Kidney epithelial cell (primary cell): ENCODE measurements around the gene FLNC. TPM values are rescaled to one million over a fixed set of nuclear protein-coding genes. Genes with fewer than 3 reads are reported as not detected.

Experiments
- DNase-seq: peaks from one replicate; pipeline ENCODE4 v3.0.0-alpha.2; 2010; ENCODE audit warnings: low read depth
- H3K27me3 ChIP-seq: 2 replicates; pipeline ENCODE4 v1.6.0; 2011; ENCODE audit warnings: low read length; ENCODE audit not compliant: control insufficient read depth, insufficient read depth
- H3K36me3 ChIP-seq: 2 replicates; pipeline ENCODE4 v1.5.1; 2011; ENCODE audit warnings: low read length; ENCODE audit not compliant: control insufficient read depth, insufficient read depth
- H3K4me3 ChIP-seq: 2 replicates; pipeline ENCODE4 v1.5.1; 2011; ENCODE audit warnings: low read depth, mild to moderate bottlenecking, control low read depth, low read length
- CTCF ChIP-seq: IDR thresholded peaks from 2 replicates; pipeline ENCODE4 v1.5.1; 2011; ENCODE audit warnings: mild to moderate bottlenecking, moderate library complexity, low read length, control low read depth, inconsistent platforms; ENCODE audit not compliant: insufficient read depth, poor library complexity, severe bottlenecking
- total RNA-seq: library from RNA; depleted of rRNA; stranded (reverse); fragments of >200 nt; gene quantifications from 2 replicates; pipeline ENCODE4 v1.2.3, GENCODE V29; 2015

FLNC gene
- total RNA-seq, 1 donor from 2014 or later = 243 TPM

GRCh38 chr7:128836729-128837348, 6.6 kb downstream of the FLNC start:
- Histone ChIP-seq H3K27me3 (no peaks in the 10 kb centered on the region), H3K4me3 (no peak overlapping the region), H3K36me3 (peaks cover 9% of the 10 kb centered on the region)
- no peak for TF ChIP-seq CTCF
- no peak for DNase-seq

GRCh38 chr7:128837521-128837921, 7.3 kb downstream of the FLNC start:
- Histone ChIP-seq H3K27me3 (no peaks in the 10 kb centered on the region), H3K36me3 (peaks cover 11% of the 10 kb centered on the region), H3K4me3 (no peak overlapping the region)
- no peak for DNase-seq
- no peak for TF ChIP-seq CTCF

GRCh38 chr7:128838109-128838779, 8.0 kb downstream of the FLNC start:
- DNase-seq = no peak
- Histone ChIP-seq H3K36me3 (peaks cover 11% of the 10 kb centered on the region), H3K4me3 (no peak overlapping the region), H3K27me3 (no peaks in the 10 kb centered on the region)
- TF ChIP-seq CTCF = no peak

GRCh38 chr7:128838981-128839731, 8.9 kb downstream of the FLNC start:
- no peak for DNase-seq
- peaks cover 11% of the 10 kb centered on the region for H3K36me3 ChIP-seq
- H3K4me3 ChIP-seq = no peak overlapping the region
- no peak for TF ChIP-seq CTCF
- H3K27me3 ChIP-seq = no peaks in the 10 kb centered on the region

- peaks cover 11% of the 10 kb centered on the region for H3K36me3 ChIP-seq
- no peak for TF ChIP-seq CTCF
- H3K27me3 ChIP-seq = no peaks in the 10 kb centered on the region
- H3K4me3 ChIP-seq = no peak overlapping the region
- DNase-seq = no peak
These were observed 9.6 kb downstream of the FLNC start for GRCh38 chr7:128839751-128840177.
